GM12878 (cell line): ENCODE results near the gene RAE1.

Experiments used
- CHD2 ChIP-seq: IDR thresholded peaks from 2 replicates; pipeline ENCODE4 v1.6.1; 2011; ENCODE audit warnings: low read depth, low read length, improper control_type of control experiment, borderline replicate concordance
- CTCF ChIP-seq, 3 experiments: IDR thresholded peaks in 2 of 3; conservative IDR thresholded peaks in 1 of 3; 2 replicates each; pipeline ENCODE4 v1.5.1; 2011; ENCODE audit warnings: low read depth in 3 of 3, low read length in 3 of 3, mild to moderate bottlenecking in 3 of 3, control low read depth in 2 of 3, moderate library complexity in 2 of 3, inconsistent platforms in 1 of 3, mixed read lengths in 1 of 3; ENCODE audit not compliant: control insufficient read depth in 2 of 3, insufficient read depth in 1 of 3; ENCODE audit errors: extremely low read depth in 1 of 3
- ESRRA ChIP-seq: IDR thresholded peaks from 2 replicates; pipeline ENCODE4 v1.6.1; 2012; ENCODE audit warnings: mild to moderate bottlenecking, low read length, improper control_type of control experiment
- JUNB ChIP-seq: IDR thresholded peaks from 2 replicates; pipeline ENCODE4 v1.6.1; 2016; ENCODE audit warnings: antibody characterized with exemption, mild to moderate bottlenecking
- MXI1 ChIP-seq: fragments of 150-350 bp; IDR thresholded peaks from 2 replicates; pipeline ENCODE4 v1.6.1; 2011; ENCODE audit warnings: low read depth, mild to moderate bottlenecking, inconsistent platforms, low read length, improper control_type of control experiment
- NFYB ChIP-seq: IDR thresholded peaks from 2 replicates; pipeline ENCODE4 v1.6.1; 2011; ENCODE audit warnings: low read depth, mild to moderate bottlenecking, low read length, improper control_type of control experiment, moderate library complexity; ENCODE audit not compliant: insufficient read depth
- RB1 ChIP-seq: fragments of 450-650 bp; formaldehyde crosslinking; IDR thresholded peaks from 2 replicates; pipeline ENCODE4 v1.6.1; 2017; ENCODE audit warnings: mild to moderate bottlenecking, borderline replicate concordance
- SRF ChIP-seq, 2 experiments: IDR thresholded peaks; 2 replicates each; pipeline ENCODE4 v1.6.1; 2011; ENCODE audit warnings: low read depth in 2 of 2, low read length in 2 of 2, mild to moderate bottlenecking in 1 of 2, moderate library complexity in 1 of 2
- TF ChIP-seq, protein P1 (sequence below): IDR thresholded peaks from 2 replicates; pipeline ENCODE4 v1.6.1; 2012; ENCODE audit warnings: low read depth, low read length, improper control_type of control experiment

GRCh38 chr20:57384486-57384885 is 33.4 kb downstream of the RAE1 start:
- TF ChIP-seq CTCF (IDR thresholded peaks at IDR 0.05 in 2 of 3, conservative IDR thresholded peaks at IDR 0.05 in 1 of 3; ENCODE audit: control insufficient read depth in 2 of 3, extremely low read depth in 1 of 3, insufficient read depth in 1 of 3, low read depth in 3 of 3, low read length in 3 of 3) (no peak), RB1 (no peak), CHD2 (no peak), JUNB (no peak), MXI1 (no peak), SRF (IDR thresholded peaks at IDR 0.05; ENCODE audit: low read depth in 2 of 2, low read length in 2 of 2) (no peak), ESRRA (no peak), NFYB (no peak)
- TF ChIP-seq, protein P1, sequence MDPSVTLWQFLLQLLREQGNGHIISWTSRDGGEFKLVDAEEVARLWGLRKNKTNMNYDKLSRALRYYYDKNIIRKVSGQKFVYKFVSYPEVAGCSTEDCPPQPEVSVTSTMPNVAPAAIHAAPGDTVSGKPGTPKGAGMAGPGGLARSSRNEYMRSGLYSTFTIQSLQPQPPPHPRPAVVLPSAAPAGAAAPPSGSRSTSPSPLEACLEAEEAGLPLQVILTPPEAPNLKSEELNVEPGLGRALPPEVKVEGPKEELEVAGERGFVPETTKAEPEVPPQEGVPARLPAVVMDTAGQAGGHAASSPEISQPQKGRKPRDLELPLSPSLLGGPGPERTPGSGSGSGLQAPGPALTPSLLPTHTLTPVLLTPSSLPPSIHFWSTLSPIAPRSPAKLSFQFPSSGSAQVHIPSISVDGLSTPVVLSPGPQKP = no peak
